ENCODE data around the gene FGF6. TPM values are rescaled to one million over a fixed set of nuclear protein-coding genes. Genes with fewer than 3 reads are reported as not detected.

FGF6 gene
- total RNA-seq, 1 donor from 2014 or later = not detected

DNA sequence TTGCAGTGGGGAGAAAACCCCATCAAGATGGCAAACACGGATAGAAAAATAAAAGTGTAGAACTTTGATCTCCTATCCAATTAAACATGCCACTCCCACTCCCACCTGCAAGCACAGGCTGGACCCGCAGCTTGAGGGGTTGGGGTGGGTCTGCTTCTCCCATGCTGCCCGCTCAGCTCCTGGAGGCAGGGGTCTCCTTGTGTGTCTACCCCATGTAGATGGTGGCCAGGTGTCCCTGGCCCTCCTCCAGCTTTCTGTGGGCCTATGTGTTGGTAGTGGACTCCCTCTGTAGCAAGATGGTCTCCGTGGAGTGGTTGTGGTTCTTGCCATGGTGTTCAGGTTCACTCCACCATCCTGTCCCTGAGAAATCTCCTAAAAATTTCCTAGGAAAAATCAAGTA, 42.6 kb downstream of the FGF6 start:
- Histone ChIP-seq H4K20me1 (ENCODE audit: insufficient read depth, low read length) (no peaks in the 10 kb centered on the region), H3K9me3 (ENCODE audit: insufficient read depth, low read depth, low read length) (no peaks in the 10 kb centered on the region), H3K27me3 (ENCODE audit: insufficient read depth, low read length) (no peaks in the 10 kb centered on the region), H3K4me1 (ENCODE audit: insufficient read depth, low read length) (no peaks in the 10 kb centered on the region), H3K9ac (ENCODE audit: low read length) (no peak overlapping the region), H2AFZ (ENCODE audit: low read depth, low read length) (no peak overlapping the region), H3K4me2 (ENCODE audit: low read length) (no peak overlapping the region), H3K4me3 (ENCODE audit: insufficient read depth, low read depth, low read length) (no peak overlapping the region), H3K27ac (ENCODE audit: low read depth, low read length) (no peak overlapping the region), H3K79me2 (ENCODE audit: insufficient read depth, low read length) (no peaks in the 10 kb centered on the region), H3K36me3 (ENCODE audit: insufficient read depth, low read length) (no peaks in the 10 kb centered on the region)
- Mint-ChIP-seq H3K4me1 (ENCODE audit: low read depth, unreplicated experiment) (no peaks in the 10 kb centered on the region), H3K27me3 (ENCODE audit: low read depth, unreplicated experiment) (no peaks in the 10 kb centered on the region), H3K9me3 (ENCODE audit: unreplicated experiment) (no peaks in the 10 kb centered on the region), H3K4me3 (ENCODE audit: unreplicated experiment) (no peak overlapping the region), H3K36me3 (ENCODE audit: low read depth, unreplicated experiment) (no peaks in the 10 kb centered on the region), H3K27ac (ENCODE audit: unreplicated experiment) (no peak overlapping the region)
- FAIRE-seq = no peak
- TF ChIP-seq, protein P1, sequence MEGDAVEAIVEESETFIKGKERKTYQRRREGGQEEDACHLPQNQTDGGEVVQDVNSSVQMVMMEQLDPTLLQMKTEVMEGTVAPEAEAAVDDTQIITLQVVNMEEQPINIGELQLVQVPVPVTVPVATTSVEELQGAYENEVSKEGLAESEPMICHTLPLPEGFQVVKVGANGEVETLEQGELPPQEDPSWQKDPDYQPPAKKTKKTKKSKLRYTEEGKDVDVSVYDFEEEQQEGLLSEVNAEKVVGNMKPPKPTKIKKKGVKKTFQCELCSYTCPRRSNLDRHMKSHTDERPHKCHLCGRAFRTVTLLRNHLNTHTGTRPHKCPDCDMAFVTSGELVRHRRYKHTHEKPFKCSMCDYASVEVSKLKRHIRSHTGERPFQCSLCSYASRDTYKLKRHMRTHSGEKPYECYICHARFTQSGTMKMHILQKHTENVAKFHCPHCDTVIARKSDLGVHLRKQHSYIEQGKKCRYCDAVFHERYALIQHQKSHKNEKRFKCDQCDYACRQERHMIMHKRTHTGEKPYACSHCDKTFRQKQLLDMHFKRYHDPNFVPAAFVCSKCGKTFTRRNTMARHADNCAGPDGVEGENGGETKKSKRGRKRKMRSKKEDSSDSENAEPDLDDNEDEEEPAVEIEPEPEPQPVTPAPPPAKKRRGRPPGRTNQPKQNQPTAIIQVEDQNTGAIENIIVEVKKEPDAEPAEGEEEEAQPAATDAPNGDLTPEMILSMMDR (IDR thresholded peaks at IDR 0.05; ENCODE audit: insufficient read depth, low read depth, low read length) = no peak
- TF ChIP-seq EZH2 (IDR thresholded peaks at IDR 0.05; ENCODE audit: insufficient read depth, low read length) = no peak
- DNase-seq (ENCODE audit: low read depth) = no peak

DNA sequence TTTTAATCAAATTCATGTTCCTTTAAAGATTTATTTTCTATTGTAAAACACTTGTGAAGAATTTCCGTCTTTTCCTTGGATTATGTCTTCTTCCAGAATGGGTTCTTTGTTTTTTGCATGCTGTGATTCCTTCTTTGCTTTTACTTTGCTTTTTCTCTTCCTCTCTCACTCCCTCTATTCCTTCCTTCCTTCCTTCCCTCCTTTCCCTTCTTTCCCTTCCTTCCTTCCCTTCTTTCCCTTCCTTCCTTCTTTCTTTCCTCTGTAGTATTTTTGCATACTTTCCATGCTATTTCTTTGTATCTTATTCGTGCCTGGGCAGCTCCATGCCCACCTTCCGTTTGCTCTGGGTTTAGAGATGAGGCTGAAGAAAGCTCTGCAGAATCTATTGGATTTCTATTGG, 44.5 kb downstream of the FGF6 start:
- Mint-ChIP-seq H3K4me3 (ENCODE audit: unreplicated experiment) (no peak overlapping the region), H3K27ac (ENCODE audit: unreplicated experiment) (no peak overlapping the region), H3K36me3 (ENCODE audit: low read depth, unreplicated experiment) (no peaks in the 10 kb centered on the region), H3K4me1 (ENCODE audit: low read depth, unreplicated experiment) (no peaks in the 10 kb centered on the region), H3K27me3 (ENCODE audit: low read depth, unreplicated experiment) (peaks cover 3% of the 10 kb centered on the region), H3K9me3 (ENCODE audit: unreplicated experiment) (no peaks in the 10 kb centered on the region)
- H3K4me1 ChIP-seq (ENCODE audit: insufficient read depth, low read length) = no peaks in the 10 kb centered on the region
- H4K20me1 ChIP-seq (ENCODE audit: insufficient read depth, low read length) = no peaks in the 10 kb centered on the region
- DNase-seq (ENCODE audit: low read depth) = no peak
- TF ChIP-seq, protein P1 (IDR thresholded peaks at IDR 0.05; ENCODE audit: insufficient read depth, low read depth, low read length) = no peak
- no peak for TF ChIP-seq EZH2 (IDR thresholded peaks at IDR 0.05; ENCODE audit: insufficient read depth, low read length)
- no peak overlapping the region for H3K27ac ChIP-seq (ENCODE audit: low read depth, low read length)
- no peaks in the 10 kb centered on the region for H3K36me3 ChIP-seq (ENCODE audit: insufficient read depth, low read length)
- no peak for FAIRE-seq
- H2AFZ ChIP-seq (ENCODE audit: low read depth, low read length) = no peak overlapping the region
- H3K27me3 ChIP-seq (ENCODE audit: insufficient read depth, low read length) = no peaks in the 10 kb centered on the region
- no peaks in the 10 kb centered on the region for H3K79me2 ChIP-seq (ENCODE audit: insufficient read depth, low read length)
- no peak overlapping the region for H3K9ac ChIP-seq (ENCODE audit: low read length)
- H3K4me3 ChIP-seq (ENCODE audit: insufficient read depth, low read depth, low read length) = no peak overlapping the region
- H3K9me3 ChIP-seq (ENCODE audit: insufficient read depth, low read depth, low read length) = no peaks in the 10 kb centered on the region
- no peak overlapping the region for H3K4me2 ChIP-seq (ENCODE audit: low read length)

DNA sequence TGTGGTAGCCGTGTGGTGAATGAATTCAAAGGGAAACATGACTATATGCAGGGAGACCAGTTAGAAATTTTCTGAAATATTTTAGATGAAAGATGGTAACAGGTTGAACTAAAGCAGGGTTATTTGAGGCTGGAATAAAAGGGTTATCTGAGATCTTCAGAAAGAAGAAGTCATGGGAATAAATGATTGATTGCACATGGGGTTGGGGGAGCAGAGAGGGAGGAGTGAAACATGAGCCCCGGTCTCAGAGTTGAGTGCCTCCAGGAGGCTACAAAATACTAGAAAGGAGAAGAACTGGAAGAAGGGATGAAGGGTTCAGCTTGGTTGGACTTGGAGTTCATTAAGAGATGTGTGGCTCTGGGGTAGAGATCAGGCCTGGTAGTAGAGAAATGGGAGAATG, 49.8 kb downstream of the FGF6 start:
- H3K9ac ChIP-seq (ENCODE audit: low read length) = no peak overlapping the region
- no peaks in the 10 kb centered on the region for H3K27me3 ChIP-seq (ENCODE audit: insufficient read depth, low read length)
- H3K27ac Mint-ChIP-seq (ENCODE audit: unreplicated experiment) = no peak overlapping the region
- peaks cover 33% of the 10 kb centered on the region for H3K27me3 Mint-ChIP-seq (ENCODE audit: low read depth, unreplicated experiment)
- no peak overlapping the region for H3K27ac ChIP-seq (ENCODE audit: low read depth, low read length)
- no peak overlapping the region for H3K4me2 ChIP-seq (ENCODE audit: low read length)
- peaks cover 3% of the 10 kb centered on the region for H3K9me3 Mint-ChIP-seq (ENCODE audit: unreplicated experiment)
- DNase-seq (ENCODE audit: low read depth) (no peak), FAIRE-seq (no peak)
- no peak overlapping the region for H2AFZ ChIP-seq (ENCODE audit: low read depth, low read length)
- H3K4me3 Mint-ChIP-seq (ENCODE audit: unreplicated experiment) = no peak overlapping the region
- H3K4me1 Mint-ChIP-seq (ENCODE audit: low read depth, unreplicated experiment) = peaks cover 2% of the 10 kb centered on the region
- TF ChIP-seq, protein P1 (IDR thresholded peaks at IDR 0.05; ENCODE audit: insufficient read depth, low read depth, low read length) = no peak
- no peak for TF ChIP-seq EZH2 (IDR thresholded peaks at IDR 0.05; ENCODE audit: insufficient read depth, low read length)
- H4K20me1 ChIP-seq (ENCODE audit: insufficient read depth, low read length) = no peaks in the 10 kb centered on the region
- no peaks in the 10 kb centered on the region for H3K36me3 Mint-ChIP-seq (ENCODE audit: low read depth, unreplicated experiment)
- H3K9me3 ChIP-seq (ENCODE audit: insufficient read depth, low read depth, low read length) = no peaks in the 10 kb centered on the region
- no peak overlapping the region for H3K4me3 ChIP-seq (ENCODE audit: insufficient read depth, low read depth, low read length)
- H3K36me3 ChIP-seq (ENCODE audit: insufficient read depth, low read length) = no peaks in the 10 kb centered on the region
- H3K79me2 ChIP-seq (ENCODE audit: insufficient read depth, low read length) = no peaks in the 10 kb centered on the region
- no peaks in the 10 kb centered on the region for H3K4me1 ChIP-seq (ENCODE audit: insufficient read depth, low read length)
